Medulla oblongata (tissue), 1 donor: ENCODE results near the gene MRGPRE.

Experiments used
- DNase-seq: peaks from one replicate; pipeline ENCODE4 v3.0.0-alpha.2; 2015; ENCODE audit errors: extremely low spot score

The MRGPRE gene

DNA sequence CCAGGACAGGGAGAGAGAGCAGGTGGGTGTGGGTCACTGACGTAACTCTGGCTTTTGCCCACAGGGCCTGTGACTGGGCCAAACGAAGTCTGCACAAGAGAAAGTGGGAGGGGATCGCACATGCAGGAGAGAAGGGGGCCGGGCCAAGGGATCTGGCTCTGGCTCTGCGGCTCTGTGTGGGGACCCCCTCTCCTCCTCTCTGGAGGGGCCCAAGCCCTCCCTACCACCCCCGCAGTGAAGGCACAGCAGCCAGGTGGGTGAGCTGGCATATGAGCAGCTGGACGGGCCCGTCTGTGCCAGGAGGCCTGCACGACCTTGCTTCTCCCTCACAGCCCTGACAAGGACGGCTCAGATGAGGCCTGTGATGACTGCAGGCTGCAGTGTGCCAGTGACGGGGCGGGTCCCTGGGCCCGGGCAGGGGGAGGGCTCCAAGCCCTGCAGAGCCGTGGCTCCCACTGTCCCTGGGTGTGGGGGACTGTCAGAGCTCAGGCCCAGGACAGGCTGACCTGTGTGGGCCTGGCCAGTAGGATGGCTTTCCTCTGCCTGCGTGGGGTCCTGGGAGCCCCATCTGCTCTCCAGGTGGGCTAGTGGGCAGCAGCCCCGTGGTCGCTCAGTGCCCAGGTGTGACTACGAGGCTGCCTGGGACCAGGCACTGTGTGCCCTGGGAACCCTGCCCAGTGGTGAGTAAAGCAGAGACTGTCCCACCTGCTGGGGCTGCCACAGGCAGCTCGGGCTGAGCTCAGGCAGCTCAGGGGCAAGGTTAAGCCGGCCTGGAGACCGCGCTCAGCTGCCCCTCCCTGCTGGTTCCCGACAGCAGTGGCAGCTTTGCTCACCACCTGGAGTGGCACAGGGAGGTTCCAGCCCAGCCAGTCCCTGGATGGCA, 35.8 kb downstream of the MRGPRE start:
- no peak for DNase-seq

DNA sequence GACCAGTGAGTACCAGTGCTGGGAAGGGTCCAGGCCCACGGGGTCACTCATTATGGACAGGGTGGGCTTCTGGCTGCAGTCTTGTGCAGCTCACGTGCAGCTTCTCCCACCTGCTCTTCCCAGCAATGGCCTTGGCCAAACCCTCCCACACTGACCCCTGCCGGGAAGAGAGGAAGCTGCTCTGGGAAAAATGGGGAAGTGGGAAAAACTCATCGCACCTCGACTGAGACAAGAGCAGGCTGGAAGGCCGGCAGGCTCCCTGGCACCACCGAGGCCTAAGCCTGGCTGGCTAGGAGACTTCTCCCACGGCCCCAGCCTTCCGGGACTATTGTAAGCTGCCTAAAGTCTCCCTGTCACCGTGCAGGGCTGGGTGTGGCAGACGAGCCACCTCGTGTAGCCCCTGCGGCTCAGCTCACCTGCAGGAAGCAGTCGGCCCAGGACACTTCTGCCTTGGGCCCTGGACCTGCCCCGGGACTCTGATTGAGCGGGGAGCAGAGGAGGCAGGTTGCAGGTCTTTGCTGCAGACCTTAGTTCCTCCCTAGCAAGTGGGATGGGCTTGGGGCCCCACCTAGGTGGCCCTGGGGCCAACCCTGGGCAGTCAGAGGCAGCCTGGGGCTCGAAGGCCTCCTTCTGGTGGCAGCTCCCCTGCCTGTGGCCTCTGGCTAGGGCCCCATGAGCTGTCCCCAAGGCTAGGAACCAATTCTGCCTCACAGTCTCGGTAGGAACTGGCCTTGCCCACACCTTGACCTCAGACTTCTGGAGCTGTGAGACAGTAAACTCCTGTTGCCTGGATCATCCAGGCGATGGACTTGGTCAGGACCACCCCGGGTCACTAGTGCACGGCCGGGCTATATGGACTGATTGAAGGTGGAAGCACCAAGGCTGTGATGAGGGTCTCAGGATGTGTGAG, 36.7 kb downstream of the MRGPRE start:
- DNase-seq, result no peak

DNA sequence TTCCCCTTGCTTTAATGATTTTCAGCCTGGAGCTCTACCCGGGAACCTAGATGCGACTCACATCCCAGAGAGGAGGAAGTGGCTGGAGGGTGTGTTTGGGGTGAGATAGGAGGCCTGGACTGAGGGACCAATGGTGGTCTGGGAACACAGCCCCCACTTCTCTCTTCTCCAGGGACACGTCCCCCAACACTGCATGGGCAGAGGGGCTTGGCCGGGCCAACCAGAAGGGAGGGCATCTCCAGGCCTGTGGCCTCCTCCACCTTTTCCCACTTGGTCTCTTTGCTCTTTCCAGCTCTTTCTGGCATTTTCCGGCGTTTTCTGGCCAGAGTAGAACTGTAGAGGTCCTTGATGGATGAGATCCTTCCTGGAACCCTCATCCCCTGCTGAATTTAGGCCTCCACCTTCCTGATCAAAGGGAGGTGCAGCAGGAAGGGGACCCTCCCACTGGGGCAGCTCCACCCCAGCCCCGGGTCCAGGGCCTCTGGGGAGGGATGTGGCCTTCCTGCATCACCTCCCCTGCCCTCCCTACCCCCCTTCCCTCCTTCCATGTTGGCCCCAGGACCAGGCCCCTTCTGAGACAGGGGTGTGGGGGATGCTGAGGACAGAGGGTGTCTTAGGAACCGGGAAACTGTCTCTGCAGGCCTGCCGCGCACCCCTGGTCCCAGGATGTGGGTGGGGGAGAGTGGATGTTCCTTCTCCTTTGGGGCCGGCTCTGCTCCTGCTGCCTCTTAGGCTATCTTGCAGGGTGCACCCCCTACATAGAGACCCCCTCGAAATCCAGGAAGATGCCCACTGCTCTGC, 38.0 kb downstream of the MRGPRE start:
- DNase-seq, result no peak

DNA sequence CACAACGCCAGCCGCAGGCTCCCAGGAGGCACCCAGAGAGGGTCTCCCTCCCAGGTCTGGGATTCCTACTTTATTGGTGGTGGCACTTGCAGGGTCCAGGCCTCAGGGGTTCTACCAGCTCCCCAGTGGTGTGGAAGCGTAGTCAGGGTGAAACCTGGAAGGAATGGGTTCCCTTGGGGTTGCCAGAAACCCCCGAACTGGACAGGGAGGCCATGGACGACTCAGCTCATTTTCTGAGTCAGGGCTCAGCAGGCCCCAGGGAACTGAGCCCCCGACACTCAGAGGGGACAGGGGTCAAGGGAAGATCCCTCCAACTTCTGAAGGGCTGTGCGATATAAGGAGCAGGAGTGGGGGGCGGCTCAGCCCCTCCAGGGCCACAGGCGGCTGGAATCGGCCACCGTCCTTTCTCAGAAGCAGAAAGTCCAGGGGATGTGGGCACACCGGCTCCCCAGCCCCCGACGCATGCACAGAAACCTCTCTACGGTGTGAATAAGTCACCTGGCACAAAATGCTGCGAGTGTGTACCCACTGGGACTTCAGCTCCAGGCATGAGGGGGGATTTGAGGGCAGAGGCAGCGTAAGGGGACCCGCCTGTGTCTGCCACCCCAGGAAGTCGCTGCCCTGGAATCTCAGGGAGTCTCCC, 38.7 kb downstream of the MRGPRE start:
- DNase-seq, result no peak

DNA sequence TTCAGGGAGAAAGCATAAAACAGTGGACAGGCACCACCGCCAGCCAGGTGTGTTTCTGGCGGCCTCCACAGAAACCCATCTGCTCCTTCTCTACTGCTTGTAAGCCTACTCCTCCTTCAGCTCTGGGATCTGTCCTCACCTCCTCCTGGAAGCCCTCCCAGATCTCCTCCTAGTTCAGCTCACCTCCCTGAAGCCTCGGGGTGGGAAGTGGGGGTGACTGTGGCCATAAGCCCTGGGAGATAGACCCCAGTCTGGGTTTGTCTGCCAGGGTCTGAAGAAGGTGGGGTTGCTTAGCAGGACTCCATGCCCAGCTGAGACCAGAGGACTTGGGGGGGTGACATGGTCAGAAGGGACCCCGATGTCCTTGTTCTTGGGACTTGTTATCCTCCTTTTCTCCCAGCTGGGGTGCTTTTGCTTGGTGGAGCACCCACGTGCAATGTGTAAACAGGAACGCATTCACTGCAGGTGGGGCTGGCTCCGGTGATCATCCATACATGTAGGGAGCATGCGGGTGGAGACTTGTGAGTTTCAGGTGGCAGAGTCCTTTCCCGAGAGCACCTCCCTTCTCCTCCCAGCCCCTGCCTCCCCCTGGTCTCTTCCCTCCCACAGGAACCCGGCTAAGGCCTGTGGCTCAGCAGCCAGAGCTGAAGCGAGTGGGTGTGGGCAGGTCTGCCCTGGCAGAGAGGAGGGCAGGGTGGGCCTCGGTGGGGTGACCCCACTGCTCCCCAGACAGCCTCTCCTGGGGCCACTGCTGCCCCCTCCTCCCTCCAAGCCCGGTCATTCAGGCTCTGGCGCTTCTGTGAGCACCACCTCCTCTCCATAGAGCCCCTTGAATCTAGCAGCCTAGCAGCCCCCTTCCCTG, 39.5 kb downstream of the MRGPRE start:
- no peak for DNase-seq

DNA sequence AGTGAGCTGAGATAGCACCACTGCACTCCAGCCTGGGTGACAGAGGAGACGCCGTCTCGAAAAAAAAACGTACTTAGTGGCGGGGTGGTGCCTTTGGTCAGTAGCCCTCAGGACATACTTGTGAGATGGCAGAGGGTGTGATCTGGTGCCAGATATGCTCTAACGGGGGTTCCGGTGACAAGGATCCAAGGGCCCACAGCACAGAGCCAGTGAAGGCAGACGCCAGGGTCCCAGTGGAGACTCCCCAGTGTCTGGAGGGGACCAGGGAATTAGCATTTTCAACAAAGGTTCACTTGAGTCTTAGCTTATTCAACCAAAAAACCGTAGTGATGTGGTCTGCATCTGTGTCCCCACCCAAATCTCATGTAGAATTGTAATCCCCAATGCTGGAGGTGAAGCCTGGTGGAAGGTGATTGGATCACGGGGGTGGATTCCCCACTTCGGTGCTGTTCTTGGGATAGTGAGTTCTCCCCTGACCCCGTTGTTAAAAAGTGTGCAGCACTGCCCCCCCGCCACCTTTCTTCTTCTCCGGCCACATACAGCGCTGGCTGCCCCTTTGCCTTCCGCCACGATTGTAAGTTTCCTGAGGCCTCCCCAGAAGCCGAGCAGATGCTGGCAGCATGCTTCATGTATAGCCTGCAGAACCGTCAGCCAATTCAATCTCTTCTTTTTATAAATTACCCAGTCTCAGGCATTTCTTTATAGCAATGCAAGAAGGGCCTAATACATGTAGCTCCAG, 40.5 kb downstream of the MRGPRE start:
- no peak for DNase-seq

DNA sequence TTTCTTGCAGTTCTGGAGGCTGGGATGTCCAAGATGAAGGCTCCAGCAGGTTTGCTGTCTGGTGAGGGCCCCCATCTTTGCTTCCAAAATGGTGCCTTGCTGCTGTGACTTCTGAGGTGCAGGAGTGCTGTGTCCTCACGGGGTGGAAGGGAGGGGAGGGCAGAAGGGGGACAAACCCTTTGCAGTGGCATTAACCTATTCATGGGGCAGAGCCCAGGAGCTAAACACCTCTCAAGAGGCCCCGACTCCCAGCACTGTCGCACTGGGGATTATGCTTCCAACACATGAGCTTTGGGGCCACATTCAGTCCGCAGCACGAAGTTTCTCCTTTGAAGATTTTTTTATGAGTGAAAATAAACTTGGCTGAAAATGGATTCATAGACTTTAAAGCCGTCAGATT, 41.6 kb downstream of the MRGPRE start:
- no peak for DNase-seq

DNA sequence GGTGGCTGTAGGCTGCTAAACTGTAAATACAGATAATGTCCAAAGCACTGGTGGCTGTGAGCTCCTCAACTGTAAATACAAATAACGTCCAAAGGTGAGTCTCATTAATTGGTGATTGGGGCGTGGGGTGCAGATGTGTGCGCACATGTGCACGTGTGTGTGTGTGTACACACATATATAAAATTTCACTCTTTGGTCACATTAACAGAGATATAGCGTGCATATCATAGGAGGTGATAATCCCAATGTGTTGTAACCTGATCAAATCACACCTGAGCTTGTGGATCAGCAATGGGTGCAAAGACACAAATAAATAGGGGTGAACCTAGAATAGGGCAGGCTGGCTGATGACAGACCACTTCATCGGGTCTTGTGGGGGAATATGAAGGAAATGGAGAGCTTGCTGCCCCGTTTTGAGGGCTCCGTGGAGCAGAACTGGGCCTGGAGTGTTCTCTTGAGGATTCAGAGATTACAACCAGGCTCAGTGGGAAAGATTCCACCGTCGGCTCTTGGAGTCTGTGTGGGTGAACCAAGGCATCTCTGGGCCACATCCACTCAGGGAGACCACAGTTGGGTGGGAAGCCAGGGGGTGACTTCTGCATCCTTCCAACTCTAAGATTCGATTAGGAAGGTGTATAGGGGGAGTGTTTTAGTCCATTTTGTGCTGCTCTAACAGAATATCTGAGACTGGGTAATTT, 42.2 kb downstream of the MRGPRE start:
- no peak for DNase-seq

DNA sequence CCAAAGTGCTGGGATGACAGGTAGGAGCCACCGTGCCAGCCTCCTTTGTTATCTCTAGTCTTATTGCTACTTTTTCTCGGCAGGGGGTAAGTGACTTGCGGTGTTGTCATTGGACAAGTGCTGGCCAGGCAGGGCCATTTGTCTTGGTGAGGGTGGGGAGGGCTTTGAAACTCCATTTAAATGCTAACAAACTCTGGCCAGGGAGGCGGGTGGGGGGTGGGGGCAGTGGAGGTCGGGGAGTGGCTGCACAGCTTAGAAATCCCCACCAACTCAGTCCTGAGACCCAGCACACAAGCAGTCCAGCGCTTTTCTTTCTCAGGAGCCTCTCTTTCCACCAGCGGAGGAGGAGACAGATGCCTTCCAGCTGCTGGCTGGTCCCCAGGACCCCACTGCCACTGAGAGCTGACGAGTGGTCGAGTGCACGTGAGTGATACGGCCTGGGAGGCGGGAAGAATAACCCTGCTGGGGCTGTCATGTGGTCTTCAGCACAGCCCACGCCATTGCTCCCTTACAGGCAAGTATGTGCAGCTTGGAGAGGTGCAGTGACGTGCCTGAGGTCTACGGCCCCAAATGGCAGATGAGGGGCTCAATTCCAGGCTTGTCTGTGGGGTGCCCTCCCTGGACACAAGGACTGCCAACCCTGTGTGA, 42.9 kb downstream of the MRGPRE start:
- no peak for DNase-seq

DNA sequence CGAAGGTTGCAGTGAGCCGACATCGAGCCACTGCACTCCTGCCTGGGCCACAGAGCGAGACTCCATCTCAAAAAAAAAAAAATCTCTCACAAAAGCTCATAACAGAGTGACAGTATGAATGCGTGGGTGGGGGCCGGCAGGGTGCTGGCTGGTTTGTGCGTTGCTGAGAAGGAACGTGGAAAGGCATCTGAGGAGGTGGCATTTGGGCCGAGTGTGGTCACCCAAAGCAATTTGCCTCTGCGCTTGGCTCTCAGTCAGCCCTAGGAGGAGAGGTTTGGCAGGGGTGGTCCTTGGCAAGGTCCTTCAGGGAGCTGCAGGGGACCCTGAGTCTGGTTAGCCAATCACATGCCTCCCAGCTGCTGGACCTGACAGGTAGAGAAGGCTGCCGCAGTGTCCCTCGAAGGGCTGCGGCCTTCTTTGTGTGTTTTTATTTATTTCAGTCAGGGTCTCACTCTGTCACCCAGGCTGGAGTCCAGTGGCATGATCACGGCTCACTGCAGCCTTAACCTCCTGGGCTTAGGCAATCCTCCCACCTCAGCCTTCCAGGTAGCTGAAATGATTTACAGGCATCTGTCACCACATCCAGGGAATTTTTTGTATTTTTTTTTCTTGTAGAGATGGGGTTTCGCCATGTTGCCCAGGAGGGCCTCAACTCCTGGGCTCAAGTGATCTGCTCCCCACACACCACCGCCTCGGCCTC, 43.6 kb downstream of the MRGPRE start:
- DNase-seq, result no peak

DNA sequence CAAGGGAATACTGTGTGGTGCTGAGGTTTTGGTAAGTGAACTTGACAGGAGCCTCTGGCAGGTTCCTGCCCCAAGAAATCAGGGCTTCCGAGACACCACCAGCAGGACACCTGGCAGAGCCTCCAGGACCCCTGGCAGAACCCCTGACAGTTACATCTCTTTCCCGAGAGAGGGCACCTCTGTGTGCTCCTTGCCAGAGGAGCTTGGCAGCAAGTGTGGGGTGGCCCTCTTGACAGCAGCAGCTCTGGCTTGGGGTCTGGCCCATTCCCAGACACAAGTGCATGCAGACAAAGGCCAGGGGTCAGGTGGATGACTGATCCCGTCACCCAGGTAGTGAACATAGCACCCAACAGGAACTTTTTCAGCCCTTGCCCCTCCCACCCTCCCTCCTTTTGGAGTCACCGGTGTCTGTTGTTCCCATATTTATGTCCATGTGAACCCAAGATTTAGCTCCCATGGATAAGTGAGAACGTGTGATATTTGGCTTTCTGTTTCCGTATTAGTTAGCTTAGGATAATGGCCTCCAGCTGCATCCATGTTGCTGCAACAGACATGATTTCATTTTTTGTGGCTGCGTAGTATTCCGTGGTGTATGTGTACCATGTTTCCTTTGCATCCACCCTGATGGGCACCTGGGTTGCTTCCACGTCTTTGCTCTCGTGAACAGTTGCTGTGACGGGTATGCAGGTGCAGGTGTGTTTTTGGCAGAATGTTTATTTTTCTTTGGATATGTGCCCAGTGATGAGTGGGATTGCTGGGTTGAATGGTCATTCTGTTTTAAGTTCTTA, 45.9 kb downstream of the MRGPRE start:
- no peak for DNase-seq

DNA sequence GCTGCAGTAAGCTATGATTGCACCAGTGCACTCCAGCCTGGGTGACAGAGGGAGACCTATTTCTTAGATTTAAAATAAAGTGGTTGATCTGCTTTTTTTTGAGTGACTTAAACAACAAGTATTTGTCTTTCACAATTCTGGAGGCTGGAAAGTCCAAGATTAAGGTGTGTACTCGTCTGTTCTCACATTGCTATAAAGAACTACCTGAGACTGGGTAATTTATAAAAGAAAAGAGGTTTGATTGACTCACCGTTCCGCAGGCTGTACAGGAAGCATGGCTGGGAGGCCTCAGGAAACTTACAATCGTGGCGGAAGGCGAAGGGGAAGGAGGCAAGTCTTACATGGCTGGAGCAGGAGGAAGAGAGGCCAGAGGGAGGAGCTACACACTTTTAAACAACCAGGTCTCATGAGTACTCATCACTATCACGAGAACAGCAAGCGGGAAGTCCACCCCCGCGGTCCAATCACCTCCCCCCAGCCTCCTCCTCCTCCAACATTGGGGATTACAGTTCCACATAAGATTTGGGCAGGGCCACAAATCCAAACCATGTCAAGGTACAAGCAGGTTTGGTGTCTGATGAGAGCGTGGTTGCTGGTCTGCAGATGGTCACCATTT, 47.4 kb downstream of the MRGPRE start:
- no peak for DNase-seq

DNA sequence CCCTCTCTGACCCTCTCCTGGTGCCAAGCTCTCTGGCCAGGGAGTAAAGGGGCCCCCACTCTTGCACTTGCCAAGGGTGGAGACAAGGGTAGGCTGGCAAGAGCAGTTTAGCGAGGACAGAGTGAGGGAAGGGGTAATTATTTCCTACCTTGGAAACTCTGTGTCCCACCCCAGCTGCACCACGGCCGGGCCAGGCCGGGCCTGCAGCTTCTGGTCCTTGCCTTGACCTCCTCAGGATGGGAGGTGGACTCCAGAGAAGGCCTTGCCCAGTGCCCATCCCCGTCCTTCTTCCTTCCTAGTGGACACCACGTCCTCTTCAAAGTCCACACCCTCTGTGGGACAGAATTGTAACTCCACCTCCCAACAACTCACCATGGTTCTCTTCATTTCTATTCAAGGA, 48.7 kb downstream of the MRGPRE start:
- no peak for DNase-seq

DNA sequence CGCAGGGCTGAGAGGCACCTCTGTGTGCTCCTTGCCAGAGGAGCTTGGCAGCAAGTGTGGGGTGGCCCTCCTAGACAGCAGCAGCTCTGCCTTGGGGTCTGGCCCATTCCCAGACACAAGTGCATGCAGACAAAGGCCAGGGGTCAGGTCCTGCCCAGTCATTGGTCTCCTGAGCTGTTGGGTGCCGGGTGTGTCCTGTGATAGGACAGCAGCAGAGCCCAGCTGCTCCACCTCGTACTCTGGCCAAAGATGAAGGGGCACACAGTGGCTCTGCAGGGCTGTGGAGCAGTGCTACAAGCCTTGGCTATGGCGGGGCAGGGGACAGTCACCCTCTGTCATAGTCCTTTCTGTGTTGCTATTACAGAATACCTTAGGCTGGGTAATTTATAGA, 49.8 kb downstream of the MRGPRE start:
- no peak for DNase-seq

DNA sequence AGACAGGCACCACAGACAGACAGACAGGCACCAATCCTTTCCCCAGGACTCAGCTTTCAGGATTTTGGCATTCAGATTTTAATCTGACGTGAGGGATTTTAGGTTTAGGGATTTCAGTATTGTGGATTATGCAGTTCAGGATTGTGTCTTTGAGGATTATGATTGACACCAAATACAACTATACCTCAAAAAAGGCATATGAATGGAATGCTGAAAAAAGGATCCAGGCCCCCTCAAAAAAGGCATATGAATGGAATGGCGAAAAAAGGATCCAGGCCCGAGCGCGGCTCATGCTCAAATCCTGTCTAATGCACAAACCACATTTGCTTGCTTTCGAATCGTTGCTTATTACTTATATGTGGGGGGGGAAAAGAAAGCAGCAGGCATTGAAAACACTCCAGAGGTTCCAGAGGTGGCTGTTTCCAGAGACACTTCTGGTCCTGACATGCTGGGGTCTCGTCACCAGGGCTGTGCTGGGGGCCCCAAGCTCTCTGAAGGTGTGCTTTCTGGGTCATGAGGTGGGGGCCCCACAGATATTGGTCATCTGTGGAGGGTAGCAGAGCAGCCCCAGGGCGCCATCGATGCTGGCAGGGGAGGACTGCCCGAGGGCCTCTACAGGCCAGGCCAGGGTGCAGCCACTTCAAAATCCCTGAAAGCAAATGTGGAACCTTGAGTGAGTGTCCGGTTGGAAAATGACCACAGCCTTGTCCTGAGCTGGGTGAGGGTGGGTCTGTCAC, 50.3 kb downstream of the MRGPRE start:
- no peak for DNase-seq

DNA sequence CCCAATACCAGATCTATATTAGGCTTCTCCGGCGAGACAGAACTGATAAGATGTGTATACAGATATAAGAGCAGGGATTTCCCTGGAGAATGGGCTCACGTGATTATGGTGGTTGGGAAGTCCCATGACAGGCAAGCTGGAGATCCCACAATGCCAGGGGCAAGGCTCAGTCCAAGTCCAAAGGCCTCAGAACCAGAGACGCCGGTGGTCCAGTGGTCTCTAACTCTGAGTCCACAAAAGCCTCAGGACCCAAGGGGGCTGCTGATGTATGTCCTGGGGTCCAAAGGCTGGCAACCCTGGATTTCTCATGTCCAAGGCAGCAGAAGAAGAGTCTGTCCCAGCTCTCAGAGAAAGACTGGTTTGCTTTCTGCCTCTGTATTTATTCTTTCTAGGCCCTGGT, 51.3 kb downstream of the MRGPRE start:
- no peak for DNase-seq
